HEK293 (cell line): ENCODE results near the gene DTHD1.

ENCODE experiments used
- CTCF ChIA-PET: fragments of 350-600 bp; formaldehyde crosslinking; extraction: SDS; loops from one replicate; lab custom pipeline; 2021; ENCODE audit warnings: antibody characterized with exemption; lab: Yijun Ruan, JAX
- POLR2A ChIA-PET: fragments of 300-600 bp; formaldehyde crosslinking; extraction: SDS; loops from one replicate; lab custom pipeline; 2020; ENCODE audit warnings: antibody characterized with exemption, inconsistent platforms; lab: Yijun Ruan, JAX
- H3K27ac ChIP-seq: fragments of 200-500 bp; sonication (Bioruptor generic); 2 replicates; pipeline ENCODE4 v1.5.1; 2014; ENCODE audit warnings: low read depth, low read length, control low read depth, inconsistent platforms; ENCODE audit errors: extremely low read depth
- H3K36me3 ChIP-seq, 2 experiments: fragments of 200-500 bp in 1 of 2; sonication (Bioruptor generic) in 1 of 2; 1 replicate in 1 of 2; 2 replicates in 1 of 2; pipeline ENCODE4 v1.5.1; 2014 to 2017; ENCODE audit warnings: inconsistent platforms in 2 of 2, low read length in 2 of 2; ENCODE audit not compliant: control insufficient read depth in 2 of 2, insufficient read depth in 1 of 2
- H3K4me1 ChIP-seq: fragments of 200-500 bp; sonication (Bioruptor generic); 2 replicates; pipeline ENCODE4 v1.5.1; 2014; ENCODE audit warnings: mild to moderate bottlenecking, low read length, inconsistent platforms; ENCODE audit not compliant: control insufficient read depth, insufficient read depth
- H3K4me3 ChIP-seq: 2 replicates; pipeline ENCODE4 v1.5.1; 2011; ENCODE audit warnings: low read depth, mild to moderate bottlenecking, control low read depth, low read length, moderate library complexity
- H3K9me3 ChIP-seq: fragments of 200-500 bp; sonication (Bioruptor generic); 2 replicates; pipeline ENCODE4 v1.5.1; 2014; ENCODE audit warnings: low read depth, low read length, inconsistent platforms; ENCODE audit not compliant: control insufficient read depth, insufficient read depth
- CTCF ChIP-seq: fragments of 450-650 bp; formaldehyde crosslinking; IDR thresholded peaks from 2 replicates; pipeline ENCODE4 v1.5.1; 2016; ENCODE audit warnings: missing biosample characterization, missing genetic modification characterization
- FEZF1 ChIP-seq: fragments of 450-650 bp; formaldehyde crosslinking; IDR thresholded peaks from 2 replicates; pipeline ENCODE4 v1.5.1; 2016; ENCODE audit warnings: missing biosample characterization, missing genetic modification characterization
- GLIS2 ChIP-seq: fragments of 450-650 bp; formaldehyde crosslinking; IDR thresholded peaks from 2 replicates; pipeline ENCODE4 v1.5.1; 2016; ENCODE audit warnings: missing biosample characterization, missing genetic modification characterization
- MEIS1 ChIP-seq: sonication (generic); formaldehyde crosslinking; IDR thresholded peaks from 2 replicates; pipeline ENCODE4 v1.8.1; 2022; ENCODE audit warnings: missing genetic modification reagents, mild to moderate bottlenecking, borderline replicate concordance
- SALL2 ChIP-seq: fragments of 450-650 bp; formaldehyde crosslinking; IDR thresholded peaks from 2 replicates; pipeline ENCODE4 v1.5.0; 2017; ENCODE audit warnings: missing biosample characterization, mild to moderate bottlenecking, missing genetic modification characterization, borderline replicate concordance
- TRIM28 ChIP-seq: IDR thresholded peaks from 2 replicates; pipeline ENCODE4 v1.6.1; 2011; ENCODE audit warnings: low read length, control low read depth, borderline replicate concordance
- ZFP37 ChIP-seq: fragments of 450-650 bp; formaldehyde crosslinking; IDR thresholded peaks from 2 replicates; pipeline ENCODE4 v1.5.1; 2016; ENCODE audit warnings: missing biosample characterization, missing genetic modification characterization
- ZNF114 ChIP-seq: fragments of 450-650 bp; formaldehyde crosslinking; IDR thresholded peaks from 2 replicates; pipeline ENCODE4 v1.5.0; 2017; ENCODE audit warnings: missing biosample characterization, missing genetic modification characterization
- ZNF132 ChIP-seq: fragments of 450-650 bp; formaldehyde crosslinking; IDR thresholded peaks from 2 replicates; pipeline ENCODE4 v1.5.1; 2017; ENCODE audit warnings: missing biosample characterization, missing genetic modification characterization, borderline replicate concordance
- ZNF138 ChIP-seq: fragments of 450-650 bp; formaldehyde crosslinking; IDR thresholded peaks from 2 replicates; pipeline ENCODE4 v1.5.1; 2016; ENCODE audit warnings: missing biosample characterization, missing genetic modification characterization, borderline replicate concordance
- ZNF18 ChIP-seq: fragments of 450-650 bp; formaldehyde crosslinking; IDR thresholded peaks from 2 replicates; pipeline ENCODE4 v1.5.1; 2016; ENCODE audit warnings: missing biosample characterization, missing genetic modification characterization
- ZNF214 ChIP-seq: fragments of 450-650 bp; formaldehyde crosslinking; IDR thresholded peaks from 2 replicates; pipeline ENCODE4 v1.5.1; 2017; ENCODE audit warnings: missing biosample characterization, mild to moderate bottlenecking, missing genetic modification characterization, borderline replicate concordance
- ZNF221 ChIP-seq: fragments of 450-650 bp; formaldehyde crosslinking; IDR thresholded peaks from 2 replicates; pipeline ENCODE4 v1.5.1; 2017; ENCODE audit warnings: missing biosample characterization, missing genetic modification characterization, borderline replicate concordance
- ZNF223 ChIP-seq: fragments of 450-650 bp; formaldehyde crosslinking; IDR thresholded peaks from 2 replicates; pipeline ENCODE4 v1.5.1; 2016; ENCODE audit warnings: missing biosample characterization, missing genetic modification characterization
- ZNF23 ChIP-seq: fragments of 450-650 bp; formaldehyde crosslinking; IDR thresholded peaks from 2 replicates; pipeline ENCODE4 v1.5.1; 2016; ENCODE audit warnings: missing biosample characterization, missing genetic modification characterization, borderline replicate concordance
- ZNF311 ChIP-seq: fragments of 450-650 bp; formaldehyde crosslinking; IDR thresholded peaks from 2 replicates; pipeline ENCODE4 v1.5.1; 2017; ENCODE audit warnings: missing biosample characterization, missing genetic modification characterization, borderline replicate concordance
- ZNF324 ChIP-seq: fragments of 450-650 bp; formaldehyde crosslinking; IDR thresholded peaks from 2 replicates; pipeline ENCODE4 v1.5.1; 2016; ENCODE audit warnings: missing biosample characterization, missing genetic modification characterization
- ZNF433 ChIP-seq: fragments of 450-650 bp; formaldehyde crosslinking; IDR thresholded peaks from 2 replicates; pipeline ENCODE4 v1.5.1; 2016; ENCODE audit warnings: missing biosample characterization, missing genetic modification characterization, low read depth
- ZNF488 ChIP-seq: fragments of 450-650 bp; formaldehyde crosslinking; IDR thresholded peaks from 2 replicates; pipeline ENCODE4 v1.5.1; 2016; ENCODE audit warnings: missing biosample characterization, missing genetic modification characterization
- ZNF548 ChIP-seq: fragments of 450-650 bp; formaldehyde crosslinking; IDR thresholded peaks from 2 replicates; pipeline ENCODE4 v1.5.1; 2016; ENCODE audit warnings: missing biosample characterization, missing genetic modification characterization
- ZNF555 ChIP-seq: fragments of 450-650 bp; formaldehyde crosslinking; conservative IDR thresholded peaks from 2 replicates; pipeline ENCODE4 v1.5.1; 2017; ENCODE audit warnings: missing biosample characterization, mild to moderate bottlenecking, missing genetic modification characterization, inconsistent platforms
- ZNF610 ChIP-seq: fragments of 450-650 bp; formaldehyde crosslinking; IDR thresholded peaks from 2 replicates; pipeline ENCODE4 v1.5.1; 2016; ENCODE audit warnings: missing biosample characterization, missing genetic modification characterization, borderline replicate concordance
- ZNF658 ChIP-seq: fragments of 450-650 bp; formaldehyde crosslinking; IDR thresholded peaks from 2 replicates; pipeline ENCODE4; 2016; ENCODE audit warnings: missing biosample characterization, missing genetic modification characterization
- ZNF843 ChIP-seq: fragments of 450-650 bp; formaldehyde crosslinking; IDR thresholded peaks from 2 replicates; pipeline ENCODE4 v1.5.1; 2016; ENCODE audit warnings: missing biosample characterization, missing genetic modification characterization
- TF ChIP-seq, protein P1 (sequence below): sonication (generic); formaldehyde crosslinking; IDR thresholded peaks from 2 replicates; pipeline ENCODE4 v1.8.1; 2022; ENCODE audit warnings: mild to moderate bottlenecking, moderate library complexity, missing genetic modification reagents
- TF ChIP-seq, protein P2 (sequence below): fragments of 450-650 bp; formaldehyde crosslinking; IDR thresholded peaks from 2 replicates; pipeline ENCODE4 v1.5.1; 2016; ENCODE audit warnings: missing biosample characterization, missing genetic modification characterization
- TF ChIP-seq, protein P3 (sequence below): fragments of 450-650 bp; formaldehyde crosslinking; IDR thresholded peaks from 2 replicates; pipeline ENCODE4 v1.5.1; 2017; ENCODE audit warnings: missing biosample characterization, missing genetic modification characterization

Gene DTHD1

GRCh38 chr4:36348403-36348938 lies 67.1 kb downstream of the DTHD1 start:
- POLR2A ChIA-PET, result no interaction called here
- no peak overlapping the region for H3K4me3 ChIP-seq
- no peaks in the 10 kb centered on the region for H3K9me3 ChIP-seq
- TF ChIP-seq GLIS2 (tag by site-specific recombination) (no peak), ZNF548 (tag by site-specific recombination) (no peak), ZNF214 (tag by site-specific recombination) (no peak), ZNF223 (no peak), ZNF132 (tag by site-specific recombination) (no peak), SALL2 (no peak), ZNF23 (tag by site-specific recombination) (no peak), CTCF (tag by site-specific recombination) (no peak), ZNF311 (tag by site-specific recombination) (no peak), ZNF433 (no peak), ZNF18 (tag by site-specific recombination) (no peak)
- TF ChIP-seq, protein P1, sequence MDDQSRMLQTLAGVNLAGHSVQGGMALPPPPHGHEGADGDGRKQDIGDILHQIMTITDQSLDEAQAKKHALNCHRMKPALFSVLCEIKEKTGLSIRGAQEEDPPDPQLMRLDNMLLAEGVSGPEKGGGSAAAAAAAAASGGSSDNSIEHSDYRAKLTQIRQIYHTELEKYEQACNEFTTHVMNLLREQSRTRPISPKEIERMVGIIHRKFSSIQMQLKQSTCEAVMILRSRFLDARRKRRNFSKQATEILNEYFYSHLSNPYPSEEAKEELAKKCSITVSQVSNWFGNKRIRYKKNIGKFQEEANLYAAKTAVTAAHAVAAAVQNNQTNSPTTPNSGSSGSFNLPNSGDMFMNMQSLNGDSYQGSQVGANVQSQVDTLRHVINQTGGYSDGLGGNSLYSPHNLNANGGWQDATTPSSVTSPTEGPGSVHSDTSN, result no peak
- TF ChIP-seq, protein P2, sequence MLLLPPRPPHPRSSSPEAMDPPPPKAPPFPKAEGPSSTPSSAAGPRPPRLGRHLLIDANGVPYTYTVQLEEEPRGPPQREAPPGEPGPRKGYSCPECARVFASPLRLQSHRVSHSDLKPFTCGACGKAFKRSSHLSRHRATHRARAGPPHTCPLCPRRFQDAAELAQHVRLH (tag by site-specific recombination), result no peak
- TF ChIP-seq, protein P3, sequence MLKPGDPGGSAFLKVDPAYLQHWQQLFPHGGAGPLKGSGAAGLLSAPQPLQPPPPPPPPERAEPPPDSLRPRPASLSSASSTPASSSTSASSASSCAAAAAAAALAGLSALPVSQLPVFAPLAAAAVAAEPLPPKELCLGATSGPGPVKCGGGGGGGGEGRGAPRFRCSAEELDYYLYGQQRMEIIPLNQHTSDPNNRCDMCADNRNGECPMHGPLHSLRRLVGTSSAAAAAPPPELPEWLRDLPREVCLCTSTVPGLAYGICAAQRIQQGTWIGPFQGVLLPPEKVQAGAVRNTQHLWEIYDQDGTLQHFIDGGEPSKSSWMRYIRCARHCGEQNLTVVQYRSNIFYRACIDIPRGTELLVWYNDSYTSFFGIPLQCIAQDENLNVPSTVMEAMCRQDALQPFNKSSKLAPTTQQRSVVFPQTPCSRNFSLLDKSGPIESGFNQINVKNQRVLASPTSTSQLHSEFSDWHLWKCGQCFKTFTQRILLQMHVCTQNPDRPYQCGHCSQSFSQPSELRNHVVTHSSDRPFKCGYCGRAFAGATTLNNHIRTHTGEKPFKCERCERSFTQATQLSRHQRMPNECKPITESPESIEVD (tag by site-specific recombination), result no peak
- H3K36me3 ChIP-seq, result no peaks in the 10 kb centered on the region
- H3K4me1 ChIP-seq, result no peaks in the 10 kb centered on the region
- no peak overlapping the region for H3K27ac ChIP-seq
- CTCF ChIA-PET, result no interaction called here

DNA sequence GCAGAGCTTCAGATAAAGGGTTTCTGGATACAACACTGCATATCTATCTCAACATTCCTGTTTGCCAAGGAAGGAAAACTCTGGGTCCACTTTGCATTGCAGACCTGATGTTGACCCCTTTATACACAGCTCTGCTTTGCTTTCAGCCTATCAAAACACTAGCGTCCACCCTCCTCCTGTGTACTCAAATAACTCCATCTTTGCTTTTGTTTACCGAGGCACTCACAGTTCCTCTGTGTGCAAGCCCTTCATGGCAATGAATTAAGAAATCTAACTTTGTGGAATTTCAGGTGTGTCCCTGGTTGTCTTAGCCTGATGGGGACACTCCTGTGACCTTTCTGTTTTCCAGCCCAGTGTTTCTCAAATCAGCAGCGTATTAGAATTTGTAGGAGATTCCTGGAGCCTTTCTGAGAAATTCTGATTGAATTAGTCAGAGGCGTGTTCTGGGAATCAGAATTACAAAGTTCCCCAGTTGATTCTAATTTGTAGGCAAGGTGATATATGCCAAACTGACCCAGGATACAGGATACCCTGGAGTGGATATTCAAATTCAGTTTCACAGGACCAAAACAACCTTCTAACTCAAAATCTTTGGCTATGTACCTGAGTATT lies 68.6 kb downstream of the DTHD1 start:
- POLR2A ChIA-PET, result no interaction called here

More for the DNA sequence above, 68.6 kb downstream of the DTHD1 start:
- Histone ChIP-seq H3K4me1 (no peaks in the 10 kb centered on the region), H3K9me3 (no peaks in the 10 kb centered on the region), H3K27ac (no peak overlapping the region), H3K36me3 (no peaks in the 10 kb centered on the region), H3K4me3 (no peak overlapping the region)
- TF ChIP-seq ZNF658 (tag by site-specific recombination) (no peak), ZNF555 (tag by site-specific recombination) (no peak), ZNF488 (tag by site-specific recombination) (no peak), ZNF114 (no peak), FEZF1 (tag by site-specific recombination) (no peak), TRIM28 (no peak), ZFP37 (tag by site-specific recombination) (no peak), ZNF610 (no peak), ZNF221 (no peak), MEIS1 (CRISPR knock-in tag) (no peak), ZNF324 (no peak), ZNF138 (tag by site-specific recombination) (no peak), ZNF843 (tag by site-specific recombination) (no peak)
- CTCF ChIA-PET, result interaction anchor here (0.6 to 1.4 kb wide), 4 partner anchors 49 to 1031 kb away, joined by 3 to 9 read pairs (median 4); no protein-coding TSS in a partner anchor
